Stimulated activated CD8-positive, alpha-beta memory T cell treated with anti-CD3 and anti-CD28 coated beads, Interleukin-15, amount 100 ng/mL, for 1 hour (primary cell): Measurements from ENCODE around the gene GRM4.

Experiments used
- DNase-seq: peaks from one replicate; pipeline ENCODE4 v3.0.0-alpha.2; 2020; ENCODE audit warnings: low read depth

The GRM4 gene

GRCh38 chr6:34041385-34041784 is 104.5 kb downstream of the GRM4 start:
- no peak for DNase-seq

- no peak for DNase-seq
Observed at GRCh38 chr6:34039943-34040342, 105.9 kb downstream of the GRM4 start.

GRCh38 chr6:34037151-34037550 is 108.7 kb downstream of the GRM4 start:
- no peak for DNase-seq

GRCh38 chr6:34036357-34037069 is 109.4 kb downstream of the GRM4 start:
- no peak for DNase-seq

- no peak for DNase-seq
Observed at GRCh38 chr6:34035704-34036356, 110.1 kb downstream of the GRM4 start.

GRCh38 chr6:34035161-34035560 is 110.7 kb downstream of the GRM4 start:
- no peak for DNase-seq

GRCh38 chr6:34032856-34033255 is 113.0 kb downstream of the GRM4 start:
- no peak for DNase-seq

- DNase-seq, result no peak
Observed at GRCh38 chr6:34031625-34032383, 114.1 kb downstream of the GRM4 start.

- DNase-seq, result no peak
Observed at GRCh38 chr6:34030831-34031624, 114.9 kb downstream of the GRM4 start.

GRCh38 chr6:34029489-34030280 is 116.2 kb downstream of the GRM4 start:
- DNase-seq, result no peak

- no peak for DNase-seq
Observed at GRCh38 chr6:34028691-34029360, 117.1 kb downstream of the GRM4 start.

GRCh38 chr6:34027939-34028441 is 117.9 kb downstream of the GRM4 start:
- DNase-seq, result no peak

- peak; percentile 37 for DNase-seq
Observed at GRCh38 chr6:34027445-34027936, 118.4 kb downstream of the GRM4 start.

- DNase-seq, result no peak
Observed at GRCh38 chr6:34025861-34026260, 120.0 kb downstream of the GRM4 start.

- no peak for DNase-seq
Observed at GRCh38 chr6:34025112-34025807, 120.6 kb downstream of the GRM4 start.

GRCh38 chr6:34022873-34023255 is 123.0 kb downstream of the GRM4 start:
- no peak for DNase-seq

GRCh38 chr6:34022250-34022872 is 123.5 kb downstream of the GRM4 start:
- DNase-seq, result no peak

GRCh38 chr6:34021554-34022190 is 124.2 kb downstream of the GRM4 start:
- no peak for DNase-seq
